VCaP (cell line): ENCODE data around the gene RMND5B.
A peak's percentile ranks its signal among the peaks of the same experiment; 100 is the strongest.

Experiments used
- H3K27ac ChIP-seq: fragments of 450-650 bp; 2 replicates; pipeline ENCODE4 v1.5.1; 2017
- TF ChIP-seq, protein P1 (sequence below): fragments of 450-650 bp; conservative IDR thresholded peaks from 2 replicates; pipeline ENCODE4 v1.5.1; 2017; ENCODE audit warnings: mild to moderate bottlenecking, moderate library complexity

Gene RMND5B

DNA sequence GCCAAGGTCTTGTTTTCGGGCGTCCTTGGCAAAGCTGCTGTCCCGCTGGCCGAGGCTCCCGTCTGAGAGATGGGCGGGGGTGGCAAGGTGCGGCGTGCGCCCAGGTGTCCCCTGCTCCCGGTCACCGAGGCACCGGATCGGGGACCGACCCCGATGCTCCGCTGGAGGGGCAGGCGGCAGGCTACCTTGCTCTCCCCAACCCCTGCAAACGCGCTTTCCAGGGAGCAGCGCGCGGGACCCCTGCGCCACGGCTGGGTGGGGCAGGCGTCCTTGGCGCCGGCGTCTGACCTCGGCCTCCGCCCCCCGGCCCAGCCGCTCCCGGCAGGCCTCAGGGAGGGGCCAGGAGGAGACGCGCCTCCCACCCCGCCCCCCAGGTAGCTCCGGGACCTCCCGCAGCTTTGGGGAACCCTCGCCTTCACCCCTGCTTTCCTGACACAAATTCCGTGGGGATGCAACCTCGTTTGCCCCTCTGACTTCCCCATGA is 16.9 kb upstream of the RMND5B start:
- TF ChIP-seq, protein P1, sequence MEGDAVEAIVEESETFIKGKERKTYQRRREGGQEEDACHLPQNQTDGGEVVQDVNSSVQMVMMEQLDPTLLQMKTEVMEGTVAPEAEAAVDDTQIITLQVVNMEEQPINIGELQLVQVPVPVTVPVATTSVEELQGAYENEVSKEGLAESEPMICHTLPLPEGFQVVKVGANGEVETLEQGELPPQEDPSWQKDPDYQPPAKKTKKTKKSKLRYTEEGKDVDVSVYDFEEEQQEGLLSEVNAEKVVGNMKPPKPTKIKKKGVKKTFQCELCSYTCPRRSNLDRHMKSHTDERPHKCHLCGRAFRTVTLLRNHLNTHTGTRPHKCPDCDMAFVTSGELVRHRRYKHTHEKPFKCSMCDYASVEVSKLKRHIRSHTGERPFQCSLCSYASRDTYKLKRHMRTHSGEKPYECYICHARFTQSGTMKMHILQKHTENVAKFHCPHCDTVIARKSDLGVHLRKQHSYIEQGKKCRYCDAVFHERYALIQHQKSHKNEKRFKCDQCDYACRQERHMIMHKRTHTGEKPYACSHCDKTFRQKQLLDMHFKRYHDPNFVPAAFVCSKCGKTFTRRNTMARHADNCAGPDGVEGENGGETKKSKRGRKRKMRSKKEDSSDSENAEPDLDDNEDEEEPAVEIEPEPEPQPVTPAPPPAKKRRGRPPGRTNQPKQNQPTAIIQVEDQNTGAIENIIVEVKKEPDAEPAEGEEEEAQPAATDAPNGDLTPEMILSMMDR = no peak
- peak overlapping the region; percentile 47; the same call in 1 of the 2 replicates for H3K27ac ChIP-seq

- TF ChIP-seq, protein P1 = no peak
- H3K27ac ChIP-seq = peak overlapping the region; percentile 47; the same call in 1 of the 2 replicates
Measured at GRCh38 chr5:178114325-178115135, 16.3 kb upstream of the RMND5B start.

GRCh38 chr5:178115136-178115813 is 15.5 kb upstream of the RMND5B start:
- TF ChIP-seq, protein P1 = no peak
- H3K27ac ChIP-seq = no peak overlapping the region

GRCh38 chr5:178115814-178116142 is 15.0 kb upstream of the RMND5B start:
- H3K27ac ChIP-seq = no peak overlapping the region
- TF ChIP-seq, protein P1 = no peak

GRCh38 chr5:178116143-178116885 is 14.5 kb upstream of the RMND5B start:
- no peak overlapping the region for H3K27ac ChIP-seq
- TF ChIP-seq, protein P1 = no peak

GRCh38 chr5:178117923-178118701 is 12.7 kb upstream of the RMND5B start:
- H3K27ac ChIP-seq = no peak overlapping the region
- TF ChIP-seq, protein P1 = no peak
